ENCODE measurements around the gene TTLL10. TPM values are rescaled to one million over a fixed set of nuclear protein-coding genes. Genes with fewer than 3 reads are reported as not detected.

The TTLL10 gene
- total and polyA plus RNA-seq, 2 of the 8 experiments (the other 6 are each of a cell fraction or from before 2014, with no cell fraction given): 1.1 to 1.7 TPM

DNA sequence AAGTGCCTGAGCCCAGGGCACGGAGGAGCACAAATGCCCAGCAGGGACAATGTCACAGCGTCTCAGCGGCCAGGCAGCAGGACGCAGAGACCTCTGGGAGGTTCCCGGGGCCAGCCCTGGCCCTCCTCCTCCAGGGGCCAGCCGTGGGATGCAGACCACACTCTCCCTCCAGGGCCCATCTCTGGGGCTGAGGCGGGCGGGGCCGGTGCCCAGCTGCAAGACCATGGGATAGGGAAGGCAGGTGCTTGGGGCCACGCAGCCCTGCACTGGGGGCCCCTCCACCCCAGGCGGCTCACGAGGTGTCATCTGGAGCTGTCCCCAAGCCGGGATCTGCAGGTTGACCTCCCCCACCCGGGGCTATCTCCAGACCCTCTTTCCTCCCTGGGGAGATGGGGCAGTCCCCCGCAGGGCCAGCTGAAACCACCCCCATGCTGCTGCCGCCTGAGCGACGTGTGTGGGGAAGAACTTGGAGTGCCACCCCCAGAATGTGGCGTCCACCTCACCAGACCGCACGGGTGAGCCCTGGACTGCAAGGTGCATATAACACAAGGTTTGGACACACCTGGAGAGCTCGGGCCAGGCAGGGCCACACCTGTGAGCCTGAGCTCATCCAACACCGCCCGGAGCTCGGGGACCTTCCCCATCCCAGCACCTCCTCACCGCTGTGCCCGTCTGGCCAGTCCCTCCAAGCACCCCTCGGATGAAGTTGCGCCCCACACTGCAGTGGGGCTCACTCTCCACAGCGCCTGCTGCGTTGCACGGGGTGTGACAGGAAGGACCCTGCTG lies 4.1 kb upstream of the TTLL10 start (continued):
- TF ChIP-seq, protein P1, sequence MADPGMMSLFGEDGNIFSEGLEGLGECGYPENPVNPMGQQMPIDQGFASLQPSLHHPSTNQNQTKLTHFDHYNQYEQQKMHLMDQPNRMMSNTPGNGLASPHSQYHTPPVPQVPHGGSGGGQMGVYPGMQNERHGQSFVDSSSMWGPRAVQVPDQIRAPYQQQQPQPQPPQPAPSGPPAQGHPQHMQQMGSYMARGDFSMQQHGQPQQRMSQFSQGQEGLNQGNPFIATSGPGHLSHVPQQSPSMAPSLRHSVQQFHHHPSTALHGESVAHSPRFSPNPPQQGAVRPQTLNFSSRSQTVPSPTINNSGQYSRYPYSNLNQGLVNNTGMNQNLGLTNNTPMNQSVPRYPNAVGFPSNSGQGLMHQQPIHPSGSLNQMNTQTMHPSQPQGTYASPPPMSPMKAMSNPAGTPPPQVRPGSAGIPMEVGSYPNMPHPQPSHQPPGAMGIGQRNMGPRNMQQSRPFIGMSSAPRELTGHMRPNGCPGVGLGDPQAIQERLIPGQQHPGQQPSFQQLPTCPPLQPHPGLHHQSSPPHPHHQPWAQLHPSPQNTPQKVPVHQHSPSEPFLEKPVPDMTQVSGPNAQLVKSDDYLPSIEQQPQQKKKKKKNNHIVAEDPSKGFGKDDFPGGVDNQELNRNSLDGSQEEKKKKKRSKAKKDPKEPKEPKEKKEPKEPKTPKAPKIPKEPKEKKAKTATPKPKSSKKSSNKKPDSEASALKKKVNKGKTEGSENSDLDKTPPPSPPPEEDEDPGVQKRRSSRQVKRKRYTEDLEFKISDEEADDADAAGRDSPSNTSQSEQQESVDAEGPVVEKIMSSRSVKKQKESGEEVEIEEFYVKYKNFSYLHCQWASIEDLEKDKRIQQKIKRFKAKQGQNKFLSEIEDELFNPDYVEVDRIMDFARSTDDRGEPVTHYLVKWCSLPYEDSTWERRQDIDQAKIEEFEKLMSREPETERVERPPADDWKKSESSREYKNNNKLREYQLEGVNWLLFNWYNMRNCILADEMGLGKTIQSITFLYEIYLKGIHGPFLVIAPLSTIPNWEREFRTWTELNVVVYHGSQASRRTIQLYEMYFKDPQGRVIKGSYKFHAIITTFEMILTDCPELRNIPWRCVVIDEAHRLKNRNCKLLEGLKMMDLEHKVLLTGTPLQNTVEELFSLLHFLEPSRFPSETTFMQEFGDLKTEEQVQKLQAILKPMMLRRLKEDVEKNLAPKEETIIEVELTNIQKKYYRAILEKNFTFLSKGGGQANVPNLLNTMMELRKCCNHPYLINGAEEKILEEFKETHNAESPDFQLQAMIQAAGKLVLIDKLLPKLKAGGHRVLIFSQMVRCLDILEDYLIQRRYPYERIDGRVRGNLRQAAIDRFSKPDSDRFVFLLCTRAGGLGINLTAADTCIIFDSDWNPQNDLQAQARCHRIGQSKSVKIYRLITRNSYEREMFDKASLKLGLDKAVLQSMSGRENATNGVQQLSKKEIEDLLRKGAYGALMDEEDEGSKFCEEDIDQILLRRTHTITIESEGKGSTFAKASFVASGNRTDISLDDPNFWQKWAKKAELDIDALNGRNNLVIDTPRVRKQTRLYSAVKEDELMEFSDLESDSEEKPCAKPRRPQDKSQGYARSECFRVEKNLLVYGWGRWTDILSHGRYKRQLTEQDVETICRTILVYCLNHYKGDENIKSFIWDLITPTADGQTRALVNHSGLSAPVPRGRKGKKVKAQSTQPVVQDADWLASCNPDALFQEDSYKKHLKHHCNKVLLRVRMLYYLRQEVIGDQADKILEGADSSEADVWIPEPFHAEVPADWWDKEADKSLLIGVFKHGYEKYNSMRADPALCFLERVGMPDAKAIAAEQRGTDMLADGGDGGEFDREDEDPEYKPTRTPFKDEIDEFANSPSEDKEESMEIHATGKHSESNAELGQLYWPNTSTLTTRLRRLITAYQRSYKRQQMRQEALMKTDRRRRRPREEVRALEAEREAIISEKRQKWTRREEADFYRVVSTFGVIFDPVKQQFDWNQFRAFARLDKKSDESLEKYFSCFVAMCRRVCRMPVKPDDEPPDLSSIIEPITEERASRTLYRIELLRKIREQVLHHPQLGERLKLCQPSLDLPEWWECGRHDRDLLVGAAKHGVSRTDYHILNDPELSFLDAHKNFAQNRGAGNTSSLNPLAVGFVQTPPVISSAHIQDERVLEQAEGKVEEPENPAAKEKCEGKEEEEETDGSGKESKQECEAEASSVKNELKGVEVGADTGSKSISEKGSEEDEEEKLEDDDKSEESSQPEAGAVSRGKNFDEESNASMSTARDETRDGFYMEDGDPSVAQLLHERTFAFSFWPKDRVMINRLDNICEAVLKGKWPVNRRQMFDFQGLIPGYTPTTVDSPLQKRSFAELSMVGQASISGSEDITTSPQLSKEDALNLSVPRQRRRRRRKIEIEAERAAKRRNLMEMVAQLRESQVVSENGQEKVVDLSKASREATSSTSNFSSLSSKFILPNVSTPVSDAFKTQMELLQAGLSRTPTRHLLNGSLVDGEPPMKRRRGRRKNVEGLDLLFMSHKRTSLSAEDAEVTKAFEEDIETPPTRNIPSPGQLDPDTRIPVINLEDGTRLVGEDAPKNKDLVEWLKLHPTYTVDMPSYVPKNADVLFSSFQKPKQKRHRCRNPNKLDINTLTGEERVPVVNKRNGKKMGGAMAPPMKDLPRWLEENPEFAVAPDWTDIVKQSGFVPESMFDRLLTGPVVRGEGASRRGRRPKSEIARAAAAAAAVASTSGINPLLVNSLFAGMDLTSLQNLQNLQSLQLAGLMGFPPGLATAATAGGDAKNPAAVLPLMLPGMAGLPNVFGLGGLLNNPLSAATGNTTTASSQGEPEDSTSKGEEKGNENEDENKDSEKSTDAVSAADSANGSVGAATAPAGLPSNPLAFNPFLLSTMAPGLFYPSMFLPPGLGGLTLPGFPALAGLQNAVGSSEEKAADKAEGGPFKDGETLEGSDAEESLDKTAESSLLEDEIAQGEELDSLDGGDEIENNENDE (IDR thresholded peaks at IDR 0.05; ENCODE audit: insufficient replicate concordance, low read length): no peak
- TF ChIP-seq, protein P2, sequence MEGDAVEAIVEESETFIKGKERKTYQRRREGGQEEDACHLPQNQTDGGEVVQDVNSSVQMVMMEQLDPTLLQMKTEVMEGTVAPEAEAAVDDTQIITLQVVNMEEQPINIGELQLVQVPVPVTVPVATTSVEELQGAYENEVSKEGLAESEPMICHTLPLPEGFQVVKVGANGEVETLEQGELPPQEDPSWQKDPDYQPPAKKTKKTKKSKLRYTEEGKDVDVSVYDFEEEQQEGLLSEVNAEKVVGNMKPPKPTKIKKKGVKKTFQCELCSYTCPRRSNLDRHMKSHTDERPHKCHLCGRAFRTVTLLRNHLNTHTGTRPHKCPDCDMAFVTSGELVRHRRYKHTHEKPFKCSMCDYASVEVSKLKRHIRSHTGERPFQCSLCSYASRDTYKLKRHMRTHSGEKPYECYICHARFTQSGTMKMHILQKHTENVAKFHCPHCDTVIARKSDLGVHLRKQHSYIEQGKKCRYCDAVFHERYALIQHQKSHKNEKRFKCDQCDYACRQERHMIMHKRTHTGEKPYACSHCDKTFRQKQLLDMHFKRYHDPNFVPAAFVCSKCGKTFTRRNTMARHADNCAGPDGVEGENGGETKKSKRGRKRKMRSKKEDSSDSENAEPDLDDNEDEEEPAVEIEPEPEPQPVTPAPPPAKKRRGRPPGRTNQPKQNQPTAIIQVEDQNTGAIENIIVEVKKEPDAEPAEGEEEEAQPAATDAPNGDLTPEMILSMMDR (IDR thresholded peaks at IDR 0.05; ENCODE audit: control extremely low read depth in 1 of 3, insufficient read depth in 1 of 3, low read depth in 1 of 3, low read length in 3 of 3): no peak
- no peak for TF ChIP-seq GTF2F1 (IDR thresholded peaks at IDR 0.05; ENCODE audit: borderline replicate concordance, low read depth, low read length)
- no peak for TF ChIP-seq BCL11A (IDR thresholded peaks at IDR 0.05; ENCODE audit: low read depth in 2 of 2, low read length in 2 of 2)
- TF ChIP-seq NANOG (IDR thresholded peaks at IDR 0.05; ENCODE audit: insufficient read depth, low read depth, low read length, poor library complexity, severe bottlenecking): no peak
- TF ChIP-seq BACH1 (IDR thresholded peaks at IDR 0.05; ENCODE audit: low read length): no peak
- TF ChIP-seq HDAC2 (IDR thresholded peaks at IDR 0.05; ENCODE audit: borderline replicate concordance in 1 of 2, low read depth in 2 of 2, low read length in 2 of 2): no peak

All from H1 (cell line).